KOPT-K1 (cell line): ENCODE data around the gene FGF9.

Experiments
- H3K27ac ChIP-seq: fragments of 200-600 bp; sonication (generic); 2 replicates; pipeline ENCODE4 v1.5.1; 2016; ENCODE audit warnings: antibody characterized with exemption, mild to moderate bottlenecking, low read depth, low read length; ENCODE audit not compliant: poor library complexity, severe bottlenecking
- H3K36me3 ChIP-seq: fragments of 200-600 bp; sonication (generic); 2 replicates; pipeline ENCODE4 v1.5.1; 2017; ENCODE audit warnings: antibody characterized with exemption, mild to moderate bottlenecking, low read length, moderate library complexity; ENCODE audit not compliant: insufficient read depth
- H3K9me3 ChIP-seq: fragments of 200-600 bp; sonication (generic); 2 replicates; pipeline ENCODE4 v1.5.1; 2017; ENCODE audit warnings: antibody characterized with exemption, low read length, mild to moderate bottlenecking; ENCODE audit not compliant: insufficient read depth, poor library complexity, severe bottlenecking

Gene FGF9

GRCh38 chr13:21688056-21688455, 17.2 kb downstream of the FGF9 start:
- Histone ChIP-seq H3K36me3 (no peaks in the 10 kb centered on the region), H3K9me3 (no peaks in the 10 kb centered on the region), H3K27ac (no peak overlapping the region)

- Histone ChIP-seq H3K27ac (no peak overlapping the region), H3K9me3 (no peaks in the 10 kb centered on the region), H3K36me3 (no peaks in the 10 kb centered on the region)
Measured at GRCh38 chr13:21689097-21689496, 18.2 kb downstream of the FGF9 start.

DNA sequence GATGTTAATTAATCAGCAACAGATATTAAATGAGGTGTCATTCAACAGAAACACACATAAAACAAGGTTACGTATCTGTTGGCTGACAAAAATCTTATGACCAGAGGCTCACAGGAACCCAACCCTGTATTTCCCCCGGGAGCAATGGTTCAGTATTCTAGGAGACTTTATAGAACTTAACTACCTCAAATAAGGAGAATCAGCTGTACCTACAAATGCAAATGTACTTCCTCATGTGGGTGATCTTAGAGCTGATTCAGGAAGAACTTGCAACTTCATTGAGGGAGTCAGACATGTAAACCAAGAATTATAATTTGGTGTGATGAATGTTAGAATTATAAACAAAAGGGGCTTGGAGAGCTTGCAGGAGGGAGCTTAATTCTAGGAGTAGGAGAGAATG, 20.1 kb downstream of the FGF9 start:
- Histone ChIP-seq H3K27ac (no peak overlapping the region), H3K9me3 (no peaks in the 10 kb centered on the region), H3K36me3 (no peaks in the 10 kb centered on the region)

- no peaks in the 10 kb centered on the region for H3K9me3 ChIP-seq
- H3K27ac ChIP-seq = no peak overlapping the region
- H3K36me3 ChIP-seq = no peaks in the 10 kb centered on the region
Measured at GRCh38 chr13:21691500-21691899, 20.6 kb downstream of the FGF9 start.

DNA sequence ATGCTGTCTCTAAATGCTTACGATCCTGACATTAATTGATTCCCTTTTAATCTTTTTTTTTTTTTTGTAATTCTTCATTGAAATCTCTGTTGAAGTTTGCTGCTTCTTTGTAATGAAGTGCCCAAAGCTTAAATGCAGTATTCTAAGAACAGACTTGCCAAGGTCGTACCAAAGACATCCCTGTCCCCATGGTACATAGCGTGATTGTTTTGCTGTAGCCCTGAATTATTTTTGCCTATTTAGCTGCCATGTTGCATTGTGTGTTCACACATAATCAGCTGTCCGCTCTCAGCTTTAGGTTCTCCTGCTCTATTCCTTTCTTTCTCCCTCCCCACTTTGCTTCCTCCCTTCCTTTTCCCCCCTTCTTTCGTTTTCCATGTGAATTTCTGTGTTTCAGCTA, 21.1 kb downstream of the FGF9 start:
- H3K9me3 ChIP-seq = no peaks in the 10 kb centered on the region
- H3K36me3 ChIP-seq = no peaks in the 10 kb centered on the region
- no peak overlapping the region for H3K27ac ChIP-seq

- Histone ChIP-seq H3K9me3 (no peaks in the 10 kb centered on the region), H3K27ac (no peak overlapping the region), H3K36me3 (no peaks in the 10 kb centered on the region)
Measured at GRCh38 chr13:21694831-21695230, 24.0 kb downstream of the FGF9 start.

DNA sequence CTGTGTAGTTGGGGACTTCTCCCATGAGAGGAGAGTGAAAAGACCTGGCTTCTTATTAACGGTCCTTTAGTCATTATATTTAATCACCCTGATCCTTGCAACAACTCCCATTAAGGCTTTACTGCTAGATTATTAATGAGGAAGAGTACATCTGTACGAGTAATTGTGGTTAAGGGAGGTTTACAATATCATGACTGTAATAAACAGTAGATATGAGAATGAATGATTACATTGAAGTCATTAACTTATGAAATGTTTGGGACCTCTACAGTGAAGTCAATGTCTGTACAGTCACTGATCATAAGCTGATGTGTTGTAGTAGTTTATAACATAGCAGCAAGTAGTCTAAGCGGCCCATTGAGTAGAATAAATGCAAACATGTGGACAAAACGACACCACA, 24.7 kb downstream of the FGF9 start:
- no peak overlapping the region for H3K27ac ChIP-seq
- no peaks in the 10 kb centered on the region for H3K9me3 ChIP-seq
- no peaks in the 10 kb centered on the region for H3K36me3 ChIP-seq

GRCh38 chr13:21696865-21697448, 26.1 kb downstream of the FGF9 start:
- Histone ChIP-seq H3K36me3 (no peaks in the 10 kb centered on the region), H3K27ac (no peak overlapping the region), H3K9me3 (no peaks in the 10 kb centered on the region)

DNA sequence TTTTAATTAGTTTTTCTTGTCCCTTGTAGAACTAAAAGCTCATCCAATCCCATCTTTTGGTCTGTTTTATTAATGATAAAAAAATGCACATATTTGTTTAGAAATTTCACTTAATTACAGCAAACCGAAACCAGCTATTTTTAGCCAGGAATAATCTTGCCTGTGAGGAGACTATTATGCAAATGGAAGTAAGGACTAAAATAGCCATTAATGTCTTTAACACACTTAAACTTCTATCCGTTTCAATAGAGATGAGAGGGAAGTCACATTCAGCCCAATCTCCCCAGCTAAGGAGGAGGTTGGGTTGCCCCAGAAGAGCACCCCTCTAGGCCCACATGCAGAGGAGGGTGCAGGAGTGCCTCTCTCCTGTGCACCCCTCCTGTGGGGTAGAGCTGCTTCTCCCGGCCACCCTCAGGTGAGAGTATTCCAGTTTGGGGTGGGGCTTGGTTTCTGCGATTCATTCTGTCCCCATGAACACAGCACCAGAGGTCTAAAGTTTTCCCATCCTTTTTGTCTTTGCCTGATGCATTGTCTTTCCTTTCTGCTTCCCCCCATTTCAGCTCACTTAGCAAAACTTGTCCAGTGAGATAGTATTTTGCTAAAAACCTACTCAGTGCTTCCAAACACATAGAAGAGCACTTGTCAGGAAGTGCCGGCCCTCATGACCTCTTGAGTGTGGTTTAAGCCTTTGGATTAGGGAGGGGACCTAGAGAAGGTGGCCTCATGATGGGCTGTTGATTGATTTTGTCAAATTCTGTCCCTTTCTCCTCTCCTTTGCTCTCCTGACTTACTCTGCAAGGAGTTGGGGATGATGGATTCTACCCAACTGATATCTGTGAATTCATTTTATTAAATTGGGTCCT, 28.2 kb downstream of the FGF9 start:
- H3K9me3 ChIP-seq = no peaks in the 10 kb centered on the region
- no peak overlapping the region for H3K27ac ChIP-seq
- no peaks in the 10 kb centered on the region for H3K36me3 ChIP-seq

- H3K27ac ChIP-seq = no peak overlapping the region
- H3K9me3 ChIP-seq = no peaks in the 10 kb centered on the region
- no peaks in the 10 kb centered on the region for H3K36me3 ChIP-seq
Measured at GRCh38 chr13:21701460-21701859, 30.6 kb downstream of the FGF9 start.

DNA sequence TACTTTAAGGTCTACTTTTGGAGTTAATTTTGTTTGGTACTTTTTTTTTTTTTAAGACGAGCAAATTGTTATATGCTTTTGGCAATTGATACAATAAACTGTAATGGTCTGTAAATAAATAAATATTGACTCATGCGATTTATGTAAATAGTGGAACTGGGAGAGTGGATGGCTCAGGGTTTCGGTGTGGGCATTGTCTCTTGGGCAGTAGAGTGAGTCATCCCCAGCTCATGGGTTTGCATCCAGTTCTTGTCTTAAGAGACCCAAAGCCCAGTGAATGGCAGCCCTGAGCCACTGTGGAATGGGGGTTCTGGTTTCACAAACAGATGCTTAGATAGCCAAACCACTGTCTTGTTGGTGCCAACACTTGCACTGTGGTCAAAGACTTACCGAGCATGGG, 33.0 kb downstream of the FGF9 start:
- Histone ChIP-seq H3K36me3 (no peaks in the 10 kb centered on the region), H3K27ac (no peak overlapping the region), H3K9me3 (no peaks in the 10 kb centered on the region)

- Histone ChIP-seq H3K36me3 (no peaks in the 10 kb centered on the region), H3K27ac (no peak overlapping the region), H3K9me3 (no peaks in the 10 kb centered on the region)
Measured at GRCh38 chr13:21707586-21707985, 36.7 kb downstream of the FGF9 start.

GRCh38 chr13:21709697-21710096, 38.8 kb downstream of the FGF9 start:
- Histone ChIP-seq H3K9me3 (no peaks in the 10 kb centered on the region), H3K36me3 (no peaks in the 10 kb centered on the region), H3K27ac (no peak overlapping the region)

GRCh38 chr13:21710163-21710562, 39.3 kb downstream of the FGF9 start:
- no peaks in the 10 kb centered on the region for H3K36me3 ChIP-seq
- no peaks in the 10 kb centered on the region for H3K9me3 ChIP-seq
- H3K27ac ChIP-seq = no peak overlapping the region

DNA sequence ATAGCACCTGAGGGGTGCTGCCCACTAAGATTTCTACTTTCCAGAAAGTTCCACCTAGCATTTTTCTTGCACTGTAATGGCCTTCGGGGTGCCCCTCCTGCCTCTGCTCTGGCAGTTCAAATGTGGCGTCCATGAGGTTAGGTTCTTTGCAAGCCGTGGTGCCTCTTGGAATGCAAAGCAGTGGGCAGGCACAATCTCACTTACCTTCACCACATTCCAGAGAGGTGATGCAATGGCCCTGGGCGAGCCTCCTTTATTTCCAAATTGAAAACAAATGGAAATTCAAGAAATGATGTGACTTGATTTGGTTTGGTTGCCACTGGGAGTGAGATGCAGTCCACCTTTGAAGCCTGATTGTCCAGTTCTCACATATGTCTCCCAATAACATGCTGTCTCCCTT, 46.9 kb downstream of the FGF9 start:
- Histone ChIP-seq H3K9me3 (no peaks in the 10 kb centered on the region), H3K36me3 (no peaks in the 10 kb centered on the region), H3K27ac (no peak overlapping the region)

GRCh38 chr13:21719463-21719862, 48.6 kb downstream of the FGF9 start:
- no peak overlapping the region for H3K27ac ChIP-seq
- H3K9me3 ChIP-seq = no peaks in the 10 kb centered on the region

More at GRCh38 chr13:21719463-21719862, 48.6 kb downstream of the FGF9 start:
- no peaks in the 10 kb centered on the region for H3K36me3 ChIP-seq
